Measurements from ENCODE around the gene ADGRG3. TPM values are rescaled to one million over a fixed set of nuclear protein-coding genes. Genes with fewer than 3 reads are reported as not detected.

The ADGRG3 gene
- total RNA-seq, 3 donors from 2014 or later: 0.84 to 3.4 (median 1.8) TPM

GRCh38 chr16:57698812-57699405, 30.8 kb downstream of the ADGRG3 start:
- no peak for DNase-seq
- Histone ChIP-seq H3K4me3 (no peak overlapping the region), H3K9me3 (no peaks in the 10 kb centered on the region), H3K4me1 (ENCODE audit: low read depth) (no peaks in the 10 kb centered on the region), H3K36me3 (ENCODE audit: low read depth) (no peaks in the 10 kb centered on the region)
- ATAC-seq: no peak
- intact Hi-C loops (cut with DNase I, micrococcal nuclease): no loop called here
- TF ChIP-seq CTCF (IDR thresholded peaks at IDR 0.05): no peak

GRCh38 chr16:57699481-57699880, 31.4 kb downstream of the ADGRG3 start:
- intact Hi-C loops (cut with DNase I, micrococcal nuclease): no loop called here
- DNase-seq: no peak
- H3K9me3 ChIP-seq: no peaks in the 10 kb centered on the region
- H3K4me1 ChIP-seq (ENCODE audit: low read depth): no peaks in the 10 kb centered on the region
- no peak for TF ChIP-seq CTCF (IDR thresholded peaks at IDR 0.05)
- ATAC-seq: no peak
- H3K36me3 ChIP-seq (ENCODE audit: low read depth): no peaks in the 10 kb centered on the region
- no peak overlapping the region for H3K4me3 ChIP-seq

DNA sequence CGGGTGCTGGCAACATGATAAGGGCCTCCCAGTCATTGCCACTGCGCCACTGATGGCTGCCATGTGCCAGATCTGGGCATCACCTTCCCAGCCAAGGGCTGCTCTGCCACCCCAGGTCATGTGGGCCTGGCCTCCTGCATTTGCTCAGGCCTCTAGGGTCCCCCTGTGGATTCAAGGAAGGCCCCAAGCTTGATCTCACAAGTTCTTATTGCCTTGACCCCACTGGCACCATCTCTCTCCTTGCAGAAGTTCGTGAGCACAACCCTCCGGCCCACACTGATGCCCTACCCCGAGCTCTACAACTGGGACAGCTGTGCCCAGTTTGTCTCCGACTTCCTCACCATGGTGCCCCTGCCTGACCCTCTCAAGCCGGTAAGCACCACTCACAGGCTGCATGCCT, 31.8 kb downstream of the ADGRG3 start:
- H3K4me1 ChIP-seq (ENCODE audit: low read depth): no peaks in the 10 kb centered on the region
- no peak for TF ChIP-seq CTCF (IDR thresholded peaks at IDR 0.05)
- no peaks in the 10 kb centered on the region for H3K36me3 ChIP-seq (ENCODE audit: low read depth)
- DNase-seq (no peak), ATAC-seq (no peak)
- H3K9me3 ChIP-seq: no peaks in the 10 kb centered on the region
- intact Hi-C loops (cut with DNase I, micrococcal nuclease): no loop called here
- no peak overlapping the region for H3K4me3 ChIP-seq

DNA sequence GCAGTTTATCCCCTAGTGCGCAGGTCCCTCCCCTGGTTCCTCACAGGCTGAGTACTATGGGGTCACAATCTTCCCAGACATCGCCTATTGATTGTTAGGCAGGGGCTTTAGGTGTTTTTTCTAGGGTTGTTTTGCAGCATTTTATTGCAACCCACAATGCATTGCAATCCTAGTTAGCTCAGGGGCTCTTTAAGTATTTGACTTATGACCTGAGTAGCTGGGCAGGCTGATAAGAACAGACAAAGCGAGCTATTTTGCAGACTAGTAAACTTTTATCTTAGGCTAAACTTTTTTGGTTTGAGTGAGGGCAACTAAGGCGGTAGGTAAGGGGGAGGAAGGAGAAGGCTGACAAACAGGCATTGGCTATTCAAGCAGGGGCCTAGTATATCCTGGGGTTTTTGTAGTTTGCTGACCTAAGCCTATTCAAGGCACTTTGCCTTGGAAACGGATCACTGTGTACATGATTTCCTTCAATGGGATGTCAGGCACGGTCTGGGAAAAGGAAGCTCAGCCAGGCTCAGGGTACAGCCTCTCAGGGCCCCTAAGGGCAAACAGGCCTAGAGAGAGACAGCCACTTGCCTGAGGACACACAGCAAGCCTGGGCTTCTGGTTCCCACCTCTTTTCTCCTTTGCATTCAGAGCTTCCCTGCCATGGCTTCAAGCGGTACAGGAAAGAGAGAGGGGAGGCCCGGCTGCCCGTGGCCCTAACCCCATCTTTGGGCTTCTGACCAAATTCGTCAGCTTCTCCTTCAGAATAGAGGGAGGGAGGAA, 32.9 kb downstream of the ADGRG3 start:
- no peak overlapping the region for H3K4me3 ChIP-seq
- intact Hi-C loops (cut with DNase I, micrococcal nuclease): no loop called here
- H3K36me3 ChIP-seq (ENCODE audit: low read depth): no peaks in the 10 kb centered on the region
- no peaks in the 10 kb centered on the region for H3K4me1 ChIP-seq (ENCODE audit: low read depth)
- ATAC-seq (no peak), DNase-seq (no peak)
- no peaks in the 10 kb centered on the region for H3K9me3 ChIP-seq
- no peak for TF ChIP-seq CTCF (IDR thresholded peaks at IDR 0.05)

DNA sequence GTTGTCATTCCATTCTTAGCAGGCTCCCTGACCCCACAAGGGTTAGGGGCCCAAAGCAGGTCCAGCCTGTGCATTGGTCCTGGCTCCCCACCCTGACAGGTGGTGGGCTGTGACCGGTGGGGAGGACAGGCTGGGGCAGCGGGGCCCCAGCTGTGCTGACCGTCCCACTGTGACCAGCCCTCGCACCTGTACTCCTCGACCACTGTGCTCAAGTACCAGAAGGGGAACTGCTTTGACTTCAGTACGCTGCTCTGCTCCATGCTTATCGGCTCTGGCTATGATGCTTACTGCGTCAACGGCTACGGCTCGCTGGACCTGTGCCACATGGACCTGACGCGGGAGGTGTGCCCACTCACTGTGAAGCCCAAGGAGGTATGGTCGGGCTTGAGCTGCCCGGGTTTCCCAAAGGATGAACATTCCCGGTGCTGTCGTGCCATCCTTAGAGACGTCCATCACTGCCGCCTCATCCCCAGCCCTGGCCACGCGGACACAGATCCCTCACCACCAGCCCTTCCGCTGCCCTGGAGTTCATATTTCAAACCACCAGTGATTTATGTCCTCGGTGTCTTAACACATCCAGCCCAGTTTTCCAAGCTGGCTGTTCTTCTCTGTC, 33.8 kb downstream of the ADGRG3 start:
- H3K9me3 ChIP-seq: no peaks in the 10 kb centered on the region
- H3K36me3 ChIP-seq (ENCODE audit: low read depth): no peaks in the 10 kb centered on the region
- ATAC-seq (no peak), DNase-seq (no peak)
- no peaks in the 10 kb centered on the region for H3K4me1 ChIP-seq (ENCODE audit: low read depth)
- H3K4me3 ChIP-seq: no peak overlapping the region
- intact Hi-C loops (cut with DNase I, micrococcal nuclease): no loop called here
- no peak for TF ChIP-seq CTCF (IDR thresholded peaks at IDR 0.05)
